Erythroblast (primary cell): ENCODE data around the gene DPM1.

Experiments used
- DNase-seq, 2 experiments: peaks; one replicate each; lab custom pipeline; 2025; lab: John Stamatoyannopoulos, UW
- GATA1 ChIP-seq: IDR thresholded peaks from 2 replicates; pipeline ENCODE4 v1.6.1; 2011; ENCODE audit warnings: low read depth, mild to moderate bottlenecking, control low read depth, low read length, moderate library complexity
- POLR2A ChIP-seq: IDR thresholded peaks from 2 replicates; pipeline ENCODE4 v1.6.1; 2011; ENCODE audit warnings: mild to moderate bottlenecking, low read length

Gene DPM1

GRCh38 chr20:50957798-50958614 is at the start of gene DPM1:
TSS of gene DPM1 (minus strand) at chr20:50958532. CDS start at chr20:50958523, 9 bp downstream.
- peak; percentile 78 to 97 for DNase-seq
- TF ChIP-seq GATA1 (no peak), POLR2A (peak; percentile 98)

GRCh38 chr20:51005214-51005613 is 46.9 kb upstream of the DPM1 start:
- no peak for TF ChIP-seq GATA1
- TF ChIP-seq POLR2A: no peak
- DNase-seq: no peak

- no peak for DNase-seq
- TF ChIP-seq GATA1 (no peak), POLR2A (no peak)
Measured at GRCh38 chr20:51004781-51005180, 46.4 kb upstream of the DPM1 start.

DNA sequence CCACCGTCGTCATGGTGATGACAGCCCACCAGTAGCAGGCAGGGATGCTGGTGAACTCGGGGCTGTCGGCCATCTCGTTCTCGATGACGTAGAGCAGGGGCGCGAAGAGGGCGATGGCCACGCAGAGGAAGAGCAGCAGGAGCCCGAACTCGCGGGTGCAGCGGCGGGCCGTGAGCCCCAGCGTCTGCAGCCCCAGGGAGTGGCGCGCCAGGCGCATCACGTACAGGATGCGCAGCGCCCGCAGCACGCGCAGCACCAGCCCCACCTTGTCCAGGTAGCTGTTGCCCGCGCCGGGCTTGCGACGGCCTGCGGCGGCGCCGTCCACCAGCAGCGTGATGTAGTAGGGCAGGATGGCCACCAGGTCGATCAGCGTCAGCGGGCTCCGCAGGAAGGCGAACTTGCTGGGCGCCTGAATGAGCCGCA is 46.0 kb upstream of the DPM1 start:
- no peak for DNase-seq
- no peak for TF ChIP-seq GATA1
- no peak for TF ChIP-seq POLR2A

DNA sequence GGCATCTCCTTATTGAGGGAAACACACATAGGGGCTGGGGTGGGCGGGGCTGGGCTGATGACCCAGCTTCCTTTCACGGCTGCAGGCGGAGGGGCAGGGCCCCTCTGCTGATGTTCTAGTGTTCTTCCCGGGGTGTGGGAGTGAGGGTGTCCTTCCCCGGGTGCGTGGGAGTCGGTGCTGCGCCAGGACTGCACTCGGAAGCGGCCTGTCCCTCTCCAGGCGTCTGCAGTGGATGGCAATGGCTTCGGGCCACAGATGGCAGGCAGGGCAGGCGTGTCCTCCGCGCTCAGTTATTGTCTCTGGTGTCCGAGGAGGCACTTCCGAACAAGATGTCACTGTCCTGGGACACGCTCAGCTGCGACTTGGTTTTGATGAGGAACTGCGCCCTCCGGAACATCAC is 45.4 kb upstream of the DPM1 start:
- no peak for TF ChIP-seq GATA1
- TF ChIP-seq POLR2A: no peak
- DNase-seq: no peak

GRCh38 chr20:51002633-51003032 is 44.3 kb upstream of the DPM1 start:
- TF ChIP-seq POLR2A: no peak
- TF ChIP-seq GATA1: no peak
- DNase-seq: no peak

DNA sequence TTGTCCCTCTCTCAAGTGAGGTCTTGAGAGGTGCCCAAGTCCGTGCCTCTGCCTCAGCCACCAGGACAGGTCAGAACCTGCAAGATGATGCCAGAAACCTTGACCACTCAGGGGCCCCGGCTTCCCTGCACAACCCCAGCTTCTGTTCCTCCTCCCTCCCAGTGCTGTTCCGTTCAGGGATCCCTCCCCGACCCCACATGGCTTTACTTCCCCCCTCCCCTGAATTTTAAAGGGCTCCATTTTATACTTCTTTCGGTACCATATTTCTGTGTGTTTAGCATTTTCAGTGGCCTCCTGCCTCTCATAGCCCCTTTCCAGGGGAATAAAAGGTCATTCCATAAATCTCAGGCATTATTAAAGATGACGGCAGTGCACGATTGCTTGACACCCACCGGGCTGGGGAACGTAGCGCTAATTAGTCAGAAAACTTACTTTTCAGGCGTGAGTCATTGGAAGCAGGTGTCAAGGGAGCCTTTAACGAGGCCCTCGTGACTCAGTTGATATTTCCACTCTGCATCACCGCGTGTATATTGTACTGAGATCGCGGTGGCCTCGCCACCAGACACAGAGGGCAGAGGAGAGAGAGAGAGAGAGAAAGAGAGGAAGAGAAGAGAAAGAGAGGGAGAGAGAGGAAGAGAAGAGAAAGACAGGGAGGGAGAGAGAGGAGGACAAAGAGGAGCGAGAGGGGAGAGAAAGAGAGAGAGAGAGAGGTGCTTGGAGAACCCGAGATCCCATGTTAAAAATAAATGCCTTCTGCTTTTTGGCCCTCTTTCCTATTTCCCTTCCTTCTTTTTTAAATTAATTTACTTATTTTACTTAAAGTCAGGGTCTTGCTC is 43.3 kb upstream of the DPM1 start:
- DNase-seq: no peak
- no peak for TF ChIP-seq GATA1
- TF ChIP-seq POLR2A: no peak

GRCh38 chr20:50999355-50999754 is 41.0 kb upstream of the DPM1 start:
- no peak for TF ChIP-seq POLR2A
- TF ChIP-seq GATA1: no peak
- no peak for DNase-seq

DNA sequence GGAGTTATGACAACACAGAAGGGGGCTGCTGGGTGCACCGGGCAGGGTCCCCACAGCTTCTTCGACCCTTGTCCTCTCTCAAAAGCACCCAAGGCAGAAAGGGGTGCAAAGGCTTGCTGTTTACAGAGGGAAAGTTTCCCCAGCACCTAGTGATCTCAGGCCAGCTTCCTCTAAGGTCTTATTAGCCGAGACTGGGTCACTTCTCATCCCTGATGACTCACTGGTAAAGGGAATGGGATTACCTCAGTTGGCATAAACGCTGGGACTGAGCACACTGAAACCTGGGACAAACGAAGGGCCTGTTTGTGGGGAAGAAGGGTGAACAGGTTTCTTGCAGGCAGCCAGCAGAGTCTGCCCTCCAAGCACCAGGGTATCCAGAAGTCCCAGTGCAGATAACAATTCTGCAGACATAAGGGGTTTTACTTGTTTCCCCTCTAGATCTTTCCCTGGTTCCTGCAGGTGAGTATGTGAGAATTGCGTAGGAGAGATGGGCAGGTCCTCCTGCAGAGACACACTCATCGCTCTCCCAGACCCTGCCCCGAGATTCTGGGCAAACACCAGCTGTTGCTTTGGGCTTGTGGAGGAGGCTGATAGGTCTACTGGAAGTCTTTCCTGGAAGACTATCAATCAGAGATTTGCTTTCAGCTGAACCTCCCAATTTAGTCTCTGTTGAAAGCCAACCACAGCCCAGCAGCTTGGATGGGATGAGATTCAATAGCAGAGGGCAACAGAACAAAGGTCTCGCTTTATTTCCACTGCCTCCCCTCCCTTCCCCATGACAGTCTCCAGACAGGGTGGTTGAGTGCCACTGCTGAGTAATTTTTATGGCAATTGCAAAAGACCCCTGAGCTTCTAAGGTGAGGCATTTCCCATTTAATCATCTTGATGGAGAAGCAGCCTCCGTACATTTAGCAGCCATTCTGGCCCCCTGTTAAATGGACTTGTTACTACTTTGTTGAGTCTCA is 38.9 kb upstream of the DPM1 start:
- no peak for TF ChIP-seq POLR2A
- no peak for TF ChIP-seq GATA1
- no peak for DNase-seq

GRCh38 chr20:50995506-50995905 is 37.2 kb upstream of the DPM1 start:
- no peak for DNase-seq

GRCh38 chr20:50993876-50994275 is 35.5 kb upstream of the DPM1 start:
- no peak for DNase-seq
- TF ChIP-seq POLR2A (no peak), GATA1 (no peak)

More at GRCh38 chr20:50995506-50995905, 37.2 kb upstream of the DPM1 start:
- TF ChIP-seq GATA1: no peak
- no peak for TF ChIP-seq POLR2A

DNA sequence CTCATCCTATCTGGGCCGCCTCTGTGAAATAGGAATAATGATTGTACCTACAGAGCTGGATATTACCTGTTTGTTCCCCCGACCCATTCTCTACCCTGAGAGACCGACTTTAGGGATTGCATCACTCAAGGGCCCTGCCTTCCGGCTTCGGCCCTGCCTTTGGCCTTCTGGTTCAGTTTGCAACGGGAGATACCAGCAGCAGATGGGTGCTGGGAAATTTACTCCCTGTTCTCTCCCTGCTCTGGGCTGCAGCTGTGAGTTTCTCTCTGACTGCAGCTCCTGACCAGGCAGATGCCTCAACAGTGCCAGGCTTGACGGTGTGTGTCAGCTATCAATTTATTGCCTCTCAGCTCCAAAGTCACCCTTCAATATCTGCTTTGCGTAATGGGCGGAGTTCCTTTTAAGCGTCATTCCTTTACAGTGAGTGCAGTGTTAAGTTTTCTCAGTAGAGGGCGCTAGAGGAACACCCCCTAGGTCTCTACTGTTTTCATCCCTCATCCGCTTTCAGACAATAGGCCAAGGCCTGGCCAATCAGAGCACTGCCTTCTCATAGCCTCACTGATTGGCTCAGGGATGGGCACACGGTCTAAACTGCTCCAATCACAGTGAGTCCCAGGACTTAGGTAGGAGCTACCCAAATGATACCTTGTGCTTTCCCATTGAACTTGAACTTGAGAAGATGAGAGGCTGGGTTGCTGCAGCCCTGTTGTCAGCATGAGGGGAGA is 34.6 kb upstream of the DPM1 start:
- TF ChIP-seq POLR2A: no peak
- no peak for TF ChIP-seq GATA1
- DNase-seq: peak; percentile 80 to 83

GRCh38 chr20:50992336-50992732 is 34.0 kb upstream of the DPM1 start:
- TF ChIP-seq POLR2A (no peak), GATA1 (no peak)
- DNase-seq: no peak
